Fibroblast of lung (primary cell): ENCODE measurements around the gene TRAPPC2.

Source experiments
- CTCF ChIP-seq, 2 donors: IDR thresholded peaks in 1 of 2; conservative IDR thresholded peaks in 1 of 2; 1 replicate in 1 of 2; 2 replicates in 1 of 2; pipeline ENCODE4 v1.5.1; 2011 to 2012; ENCODE audit warnings: low read length in 2 of 2, control low read depth in 1 of 2, inconsistent platforms in 1 of 2, low read depth in 1 of 2, mild to moderate bottlenecking in 1 of 2
- EZH2 ChIP-seq: IDR thresholded peaks from 2 replicates; pipeline ENCODE4 v1.5.1; 2012; ENCODE audit warnings: low read length, control low read depth, mild to moderate bottlenecking; ENCODE audit errors: missing control alignments

- TF ChIP-seq CTCF (conservative IDR thresholded peaks at IDR 0.05 in 1 of 2, IDR thresholded peaks at IDR 0.05 in 1 of 2; ENCODE audit: low read depth in 1 of 2, low read length in 2 of 2) (no peak), EZH2 (no peak)
Measured at GRCh38 chrX:13756381-13756780, 22.0 kb upstream of the TRAPPC2 start.
